ENCODE data around the gene PYURF.

DNA sequence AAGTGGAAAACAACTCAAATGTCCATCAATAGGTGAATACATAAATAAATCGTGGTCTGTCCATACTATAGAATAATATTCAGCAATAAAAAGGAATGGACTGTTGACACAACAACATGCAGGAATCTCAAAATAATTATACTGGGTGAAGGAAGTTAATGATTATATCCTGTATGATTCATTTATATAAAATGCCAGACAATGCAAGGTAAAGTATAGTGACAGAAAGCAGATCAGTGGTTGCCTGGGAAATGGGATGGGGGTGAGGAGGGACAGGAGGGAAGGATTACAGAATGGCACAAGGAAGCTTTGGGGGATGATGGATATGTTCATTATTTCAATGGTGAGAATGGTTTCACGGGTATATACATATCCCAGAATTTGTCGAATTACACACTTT, 12.3 kb downstream of the PYURF start:
- TF ChIP-seq, protein P1, sequence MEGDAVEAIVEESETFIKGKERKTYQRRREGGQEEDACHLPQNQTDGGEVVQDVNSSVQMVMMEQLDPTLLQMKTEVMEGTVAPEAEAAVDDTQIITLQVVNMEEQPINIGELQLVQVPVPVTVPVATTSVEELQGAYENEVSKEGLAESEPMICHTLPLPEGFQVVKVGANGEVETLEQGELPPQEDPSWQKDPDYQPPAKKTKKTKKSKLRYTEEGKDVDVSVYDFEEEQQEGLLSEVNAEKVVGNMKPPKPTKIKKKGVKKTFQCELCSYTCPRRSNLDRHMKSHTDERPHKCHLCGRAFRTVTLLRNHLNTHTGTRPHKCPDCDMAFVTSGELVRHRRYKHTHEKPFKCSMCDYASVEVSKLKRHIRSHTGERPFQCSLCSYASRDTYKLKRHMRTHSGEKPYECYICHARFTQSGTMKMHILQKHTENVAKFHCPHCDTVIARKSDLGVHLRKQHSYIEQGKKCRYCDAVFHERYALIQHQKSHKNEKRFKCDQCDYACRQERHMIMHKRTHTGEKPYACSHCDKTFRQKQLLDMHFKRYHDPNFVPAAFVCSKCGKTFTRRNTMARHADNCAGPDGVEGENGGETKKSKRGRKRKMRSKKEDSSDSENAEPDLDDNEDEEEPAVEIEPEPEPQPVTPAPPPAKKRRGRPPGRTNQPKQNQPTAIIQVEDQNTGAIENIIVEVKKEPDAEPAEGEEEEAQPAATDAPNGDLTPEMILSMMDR (IDR thresholded peaks at IDR 0.05; ENCODE audit: low read depth, low read length), result no peak
- TF ChIP-seq EZH2phosphoT487 (IDR thresholded peaks at IDR 0.05; ENCODE audit: low read depth), result no peak
